ENCODE results near the gene PSME2. TPM values are rescaled to one million over a fixed set of nuclear protein-coding genes. Genes with fewer than 3 reads are reported as not detected.

Gene PSME2
- total and polyA plus RNA-seq, 9 of the 15 experiments (the other 6 are each of a cell fraction or from before 2014, with no cell fraction given), result 111 to 579 (median 159) TPM

- TF ChIP-seq MGA (IDR thresholded peaks at IDR 0.05) (peak; percentile 46), MAFG (tag; conservative IDR thresholded peaks at IDR 0.05) (no peak), REST (IDR thresholded peaks at IDR 0.05; ENCODE audit: borderline replicate concordance) (0 out of 2 replicates have a peak, but pooled peaks have one; percentile 11), REST (CRISPR knock-in tag; IDR thresholded peaks at IDR 0.05; ENCODE audit: low read depth) (no peak), SAP30 (IDR thresholded peaks at IDR 0.05; ENCODE audit: borderline replicate concordance, insufficient read depth, low read depth, low read length, poor library complexity, severe bottlenecking) (peak; percentile 97), GABPA (tag; conservative IDR thresholded peaks at IDR 0.05; ENCODE audit: low read depth) (peak; percentile 99)
These were observed 42.0 kb upstream of the PSME2 start, which contains the start of gene IPO4 (continued) for GRCh38 chr14:24188251-24189058.

Data from K562 (cell line).